ENCODE results near the gene PLEKHO1.

- TF ChIP-seq SALL2 (tag by site-specific recombination; IDR thresholded peaks at IDR 0.05; ENCODE audit: borderline replicate concordance): no peak
- TF ChIP-seq CTCF (tag by site-specific recombination; IDR thresholded peaks at IDR 0.05): no peak
- no peak for TF ChIP-seq KLF1 (tag by site-specific recombination; IDR thresholded peaks at IDR 0.05)
- TF ChIP-seq BCL11B (tag by site-specific recombination; IDR thresholded peaks at IDR 0.05; ENCODE audit: low read depth): no peak
Observed at GRCh38 chr1:150149271-150150132, at the start of gene PLEKHO1.

Measured in HEK293 (cell line).